H4 (cell line): ENCODE data around the gene EMP2. TPM values are rescaled to one million over a fixed set of nuclear protein-coding genes. Genes with fewer than 3 reads are reported as not detected.
"Not testable (repeated sequence)": the region's sequence is repeated elsewhere in the genome, so short reads cannot be mapped to it uniquely, and the experiment has no call there.

ENCODE experiments used
- DNase-seq: peaks from one replicate; pipeline ENCODE4 v3.0.0-alpha.2; 2015; ENCODE audit warnings: low spot score
- total RNA-seq: library from RNA; depleted of rRNA; stranded (reverse); fragments of >200 nt; shearing (Covaris generic); gene quantifications from 2 replicates; pipeline ENCODE4 v1.2.3, GENCODE V29; 2014

Gene EMP2
- total RNA-seq, 1 experiment from 2014 or later, result 9.9 TPM

GRCh38 chr16:10552281-10552680 lies 28.1 kb downstream of the EMP2 start:
- no peak for DNase-seq

- DNase-seq, result no peak
These were observed 28.5 kb downstream of the EMP2 start for GRCh38 chr16:10551881-10552280.

- DNase-seq, result no peak
These were observed 32.0 kb downstream of the EMP2 start for GRCh38 chr16:10548404-10548803.

DNA sequence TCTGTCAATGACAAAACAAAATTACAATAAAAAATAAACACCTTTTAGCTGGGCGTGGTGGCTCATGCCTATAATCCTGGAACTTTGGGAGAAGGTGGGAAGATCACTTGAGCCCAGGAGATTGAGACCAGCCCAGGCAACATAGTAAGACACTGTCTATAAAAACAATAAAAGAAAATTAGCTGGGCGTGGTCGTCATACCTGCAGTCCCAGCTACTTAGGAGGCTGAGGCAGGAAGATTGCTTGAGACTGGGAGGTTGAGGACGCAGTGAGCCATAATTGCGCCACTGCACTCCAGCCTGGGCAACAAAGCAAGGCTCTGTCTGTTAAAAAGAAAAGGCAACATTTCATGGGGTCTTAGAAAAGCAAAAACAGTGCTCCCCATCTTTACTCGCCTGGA lies 32.7 kb downstream of the EMP2 start:
- no peak for DNase-seq

DNA sequence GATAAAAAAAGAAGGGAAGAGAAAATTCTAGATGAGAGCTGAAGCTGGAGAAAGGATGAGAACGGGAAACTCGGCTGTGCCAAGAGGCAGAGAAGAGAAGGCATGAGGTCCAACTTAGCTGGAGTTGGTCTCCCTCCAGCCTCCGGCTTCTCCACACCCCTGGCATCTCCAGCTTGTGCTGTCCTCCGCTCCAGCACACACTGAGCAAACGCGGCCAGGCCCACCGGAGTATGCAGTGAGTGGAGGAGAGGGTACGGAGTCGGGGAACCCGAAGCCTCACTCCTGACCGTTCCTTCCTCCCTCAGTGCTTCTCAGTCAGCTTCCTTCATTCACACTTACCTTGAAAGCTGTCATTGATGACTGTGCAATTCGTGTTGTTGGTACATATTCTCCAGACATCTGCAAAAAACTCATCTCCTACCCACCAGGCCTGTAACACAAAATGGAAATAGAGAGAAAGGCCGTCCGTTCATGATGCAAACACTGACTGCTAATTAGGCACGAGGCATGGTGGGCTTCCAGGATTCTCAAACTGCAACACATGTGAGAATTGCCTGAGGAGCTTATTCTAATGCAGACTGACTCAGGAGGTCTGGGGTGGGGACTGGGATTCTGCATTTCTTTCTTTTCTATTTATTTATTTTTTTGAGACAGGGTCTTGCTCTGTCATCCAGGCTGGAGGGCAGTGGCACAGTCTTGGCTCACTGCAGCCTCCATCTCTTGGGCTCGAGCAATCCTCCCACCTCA lies 37.0 kb downstream of the EMP2 start:
- DNase-seq, result no peak

- no peak for DNase-seq
These were observed 39.0 kb downstream of the EMP2 start for GRCh38 chr16:10541366-10541765.

DNA sequence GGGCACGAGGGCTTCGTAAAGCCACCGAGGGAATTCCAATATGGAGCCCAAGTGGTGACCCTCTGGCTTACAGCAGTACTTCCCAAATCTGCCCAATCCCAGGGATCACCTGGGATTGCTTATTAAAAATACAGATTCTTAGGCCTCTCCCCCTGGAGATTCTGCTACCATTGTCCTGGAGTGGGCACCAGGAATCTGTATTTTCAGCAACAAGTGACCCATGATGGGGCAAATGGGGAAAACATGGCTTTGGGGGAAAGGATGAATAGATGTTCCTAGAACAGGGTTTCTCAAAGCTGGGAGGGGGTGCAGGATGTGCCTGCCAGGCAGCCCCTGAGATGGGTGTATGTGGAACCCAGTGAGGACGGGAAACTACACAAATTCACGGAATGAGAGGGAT lies 40.6 kb downstream of the EMP2 start:
- no peak for DNase-seq

GRCh38 chr16:10539236-10539635 lies 41.2 kb downstream of the EMP2 start:
- no peak for DNase-seq

DNA sequence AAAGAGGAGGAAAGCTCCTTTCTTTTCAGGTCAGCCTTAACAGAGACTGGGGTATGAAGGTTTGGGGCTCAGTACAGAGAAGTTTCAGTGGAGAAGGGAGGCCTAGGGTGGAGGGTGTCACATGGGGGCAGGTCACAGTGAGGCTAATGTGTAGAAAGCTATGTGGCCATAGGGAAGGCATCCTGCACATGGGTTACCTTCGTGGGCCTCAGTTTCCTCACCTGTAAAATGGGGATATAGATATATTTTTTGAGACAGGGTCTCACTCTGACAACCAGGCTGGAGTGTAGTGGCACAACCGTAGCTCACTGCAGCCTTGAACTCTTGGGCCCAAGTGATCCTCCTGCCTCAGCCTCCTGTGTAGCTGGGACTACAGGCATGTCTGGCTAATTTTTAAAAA lies 41.8 kb downstream of the EMP2 start:
- no peak for DNase-seq

- DNase-seq, result no peak
These were observed 42.5 kb downstream of the EMP2 start for GRCh38 chr16:10537946-10538345.

GRCh38 chr16:10536814-10537389 lies 43.5 kb downstream of the EMP2 start:
- no peak for DNase-seq

DNA sequence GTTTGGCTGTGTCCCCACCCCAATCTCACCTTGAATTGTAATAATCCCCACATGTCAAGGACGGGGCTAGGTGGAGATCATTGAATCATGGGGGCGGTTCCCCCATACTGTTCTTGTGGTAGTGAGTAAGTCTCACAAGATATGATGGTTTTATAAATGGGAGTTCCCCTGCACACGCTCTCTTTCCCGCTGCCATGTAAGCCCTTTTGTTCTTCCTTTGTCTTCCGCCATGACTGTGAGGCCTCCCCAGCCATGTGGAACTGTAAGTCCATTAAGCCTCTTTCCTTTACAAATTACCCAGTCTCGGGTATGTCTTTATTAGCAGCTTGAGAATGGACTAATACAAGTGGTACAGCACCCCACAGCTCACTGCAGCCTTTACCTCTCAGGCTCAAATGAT lies 44.1 kb downstream of the EMP2 start:
- not testable (repeated sequence) for DNase-seq

GRCh38 chr16:10535461-10535860 lies 44.9 kb downstream of the EMP2 start:
- DNase-seq, result no peak

- no peak for DNase-seq
These were observed 45.6 kb downstream of the EMP2 start for GRCh38 chr16:10534748-10535147.

GRCh38 chr16:10533612-10534011 lies 46.8 kb downstream of the EMP2 start:
- DNase-seq, result peak; percentile 10

DNA sequence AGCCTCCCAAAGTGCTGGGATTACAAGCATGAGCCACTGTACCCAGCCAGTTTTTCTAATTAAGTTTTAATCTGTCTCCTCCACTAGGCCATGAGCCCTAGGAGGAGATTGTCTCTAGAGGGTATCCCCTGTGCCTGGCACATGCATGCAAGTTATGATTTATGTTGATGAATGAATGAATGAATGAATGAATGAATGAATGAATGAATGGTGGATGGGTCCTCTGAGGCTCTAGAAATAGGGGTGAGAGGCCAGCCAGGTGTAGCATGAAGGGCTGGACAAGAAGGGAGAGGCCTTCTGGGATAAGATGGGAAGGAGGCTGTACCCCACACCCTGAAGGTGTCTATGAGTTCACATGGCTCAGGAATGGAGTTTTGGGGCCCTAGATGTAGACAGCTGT lies 48.8 kb downstream of the EMP2 start:
- DNase-seq, result no peak

- DNase-seq, result no peak
These were observed 49.7 kb downstream of the EMP2 start for GRCh38 chr16:10530685-10531084.

DNA sequence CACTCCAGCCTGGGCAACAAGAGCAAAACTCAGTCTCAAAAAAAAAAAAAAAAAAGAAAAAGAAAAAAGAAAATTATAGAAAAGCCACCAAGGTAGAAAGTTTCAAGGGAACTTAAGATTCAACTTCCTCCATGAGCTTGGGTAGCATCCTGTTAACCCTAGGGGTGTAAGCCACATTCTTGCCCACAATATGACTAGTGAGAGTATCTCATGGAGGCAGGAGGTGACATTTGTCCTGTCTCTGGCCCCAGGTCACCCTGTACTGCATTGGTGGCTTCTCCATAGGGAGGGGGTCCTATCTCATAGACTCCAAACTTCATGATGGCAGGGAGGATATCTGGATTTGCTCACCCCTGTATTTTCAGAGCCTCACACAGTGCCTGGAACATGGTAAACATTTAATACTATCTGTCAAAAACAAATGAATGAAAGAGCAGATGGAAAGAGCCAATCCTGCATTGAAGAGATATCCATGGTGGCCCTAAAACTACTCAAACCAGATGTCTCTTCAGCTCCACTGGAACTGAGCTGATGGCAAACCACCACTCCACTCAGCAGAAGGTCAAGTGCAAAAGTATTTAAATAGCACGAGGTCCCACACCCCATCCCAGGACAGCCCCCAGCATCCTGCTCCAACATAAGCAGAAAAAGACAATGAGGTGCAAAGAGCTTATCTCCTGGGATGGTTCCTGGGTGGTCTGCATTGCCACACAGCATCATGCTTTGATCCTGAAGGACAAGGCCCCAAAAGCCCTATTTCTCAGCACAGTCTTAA lies 50.3 kb downstream of the EMP2 start:
- DNase-seq, result no peak

DNA sequence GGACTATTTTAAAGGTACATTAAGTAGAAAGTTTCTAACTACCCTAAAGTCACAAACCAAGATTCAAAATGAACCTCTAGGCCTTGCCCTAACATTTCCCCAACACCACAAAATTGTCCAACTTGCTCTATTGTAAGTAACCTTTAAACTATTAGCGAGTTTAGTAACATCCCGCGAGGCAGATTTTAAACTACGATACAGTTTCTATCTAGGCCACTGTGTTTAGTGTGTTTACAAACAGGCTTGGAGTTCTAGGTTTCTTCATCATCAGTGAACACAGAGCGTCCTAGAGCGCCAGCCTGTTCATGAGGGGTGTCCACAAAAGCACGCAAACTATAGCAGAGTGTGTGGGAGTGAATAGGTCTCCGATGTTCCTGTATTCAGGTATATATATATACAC lies 51.8 kb downstream of the EMP2 start:
- no peak for DNase-seq

GRCh38 chr16:10526962-10527361 lies 53.4 kb downstream of the EMP2 start:
- DNase-seq, result no peak

- DNase-seq, result no peak
These were observed 55.1 kb downstream of the EMP2 start for GRCh38 chr16:10525214-10525825.

- DNase-seq, result no peak
These were observed 57.4 kb downstream of the EMP2 start for GRCh38 chr16:10522966-10523365.
